GDM1 (cell line): ENCODE data around the gene PLXNA4.

Experiments used
- DNase-seq: peaks from one replicate; lab custom pipeline; 2025; lab: John Stamatoyannopoulos, UW

Gene PLXNA4

DNA sequence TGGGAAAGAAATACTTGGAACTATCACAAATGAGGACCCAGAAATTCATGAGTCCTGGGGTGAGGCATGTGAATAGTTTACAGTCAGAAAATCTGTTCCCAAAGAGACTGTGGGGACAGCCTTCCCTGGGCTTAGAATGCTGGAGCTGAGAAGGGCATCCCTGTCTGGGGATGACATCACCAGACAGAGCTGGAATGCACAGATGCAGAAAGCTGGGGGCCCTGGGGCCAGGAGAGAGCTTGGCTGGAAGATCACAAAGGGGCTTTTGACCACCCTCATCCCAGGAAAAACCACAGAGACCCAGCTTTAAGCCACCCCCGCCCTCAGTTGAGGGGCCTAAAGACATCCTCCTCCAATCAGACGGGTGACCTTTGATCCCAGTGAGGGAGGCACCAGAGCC lies 264.5 kb downstream of the PLXNA4 start:
- no peak for DNase-seq

DNA sequence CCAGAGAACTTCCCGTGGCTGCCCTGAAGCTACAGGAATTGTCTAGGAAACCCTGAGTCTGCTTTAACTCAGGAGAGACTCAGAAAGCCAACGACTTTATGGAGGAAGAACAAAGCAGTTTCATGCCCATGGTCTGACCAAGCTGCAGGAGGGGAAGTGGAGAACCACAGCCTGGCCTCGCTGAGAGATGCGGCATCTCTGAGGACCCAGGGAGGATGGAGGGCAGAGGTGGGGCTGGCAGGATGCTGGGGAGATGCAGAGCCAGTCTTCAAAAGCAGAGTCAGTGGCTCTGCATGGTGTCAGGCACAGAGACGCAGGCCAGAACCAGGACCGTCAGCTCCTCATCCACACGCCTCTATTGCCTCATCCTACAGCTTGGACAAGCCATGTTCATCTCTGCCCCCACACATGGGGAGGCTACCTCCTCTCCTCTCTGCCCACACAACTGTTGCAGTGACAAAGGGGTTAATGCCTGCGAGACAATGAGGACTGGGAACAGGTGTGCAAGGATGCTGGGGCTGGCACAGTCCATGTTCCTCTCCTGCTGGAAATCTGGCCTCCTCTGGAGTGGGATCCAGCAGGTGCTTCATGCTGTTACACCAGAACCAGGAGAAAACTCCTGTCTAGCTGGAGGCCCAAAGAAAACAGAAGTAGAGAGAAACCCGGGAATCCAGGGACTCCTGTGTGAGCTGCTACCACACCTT lies 267.0 kb downstream of the PLXNA4 start:
- DNase-seq: peak; percentile 48

DNA sequence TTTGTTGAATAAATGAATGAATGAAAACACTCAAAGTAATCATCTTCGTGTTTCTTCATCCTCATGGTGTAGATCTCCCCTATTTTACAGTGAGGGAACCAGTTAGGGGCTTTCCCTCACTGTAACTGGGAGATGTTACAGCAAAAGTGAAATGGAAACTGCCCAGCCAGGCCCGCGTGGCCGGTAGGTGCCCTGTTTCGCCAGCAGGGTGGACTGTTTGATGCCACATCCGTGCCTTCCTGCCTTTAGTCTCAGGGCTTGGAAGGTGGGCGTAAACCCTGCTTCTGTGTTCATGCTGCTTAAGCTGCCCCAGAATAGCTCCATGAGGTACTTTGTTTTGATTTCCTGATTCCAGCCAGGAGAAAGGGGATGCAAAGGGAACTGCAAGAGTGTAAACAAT lies 268.8 kb downstream of the PLXNA4 start:
- no peak for DNase-seq

DNA sequence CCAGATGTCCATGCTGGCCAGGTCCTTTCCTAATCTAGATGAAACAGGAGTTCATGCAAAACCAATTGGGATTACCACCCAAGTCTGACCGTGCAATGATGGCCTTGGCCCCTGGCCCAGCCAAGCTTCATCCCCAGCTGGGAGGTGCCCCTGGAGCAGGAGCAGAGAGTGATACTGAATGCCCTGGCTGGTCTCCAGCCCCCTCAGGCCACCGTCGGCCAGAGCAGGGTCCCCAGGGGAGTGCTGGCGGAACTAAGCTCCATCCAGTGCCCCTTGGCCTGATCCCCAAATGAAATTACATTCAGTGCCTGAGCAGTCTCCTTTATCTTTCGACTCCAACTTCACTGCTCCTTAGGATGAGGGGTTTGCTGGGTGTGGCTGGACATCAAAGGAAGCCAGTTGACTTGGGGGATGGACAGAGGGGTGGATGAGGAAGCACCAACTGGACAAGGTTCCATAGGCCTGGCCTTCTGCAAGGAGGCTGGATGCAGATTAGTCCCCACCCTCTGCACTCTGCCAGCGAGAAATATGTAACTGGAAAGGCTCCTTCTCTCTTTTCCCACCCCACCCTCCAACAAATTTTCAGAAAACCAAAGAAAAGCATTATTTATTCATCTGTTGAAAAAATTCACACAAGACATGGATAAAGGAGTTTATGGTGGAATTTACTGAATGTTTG lies 275.5 kb downstream of the PLXNA4 start:
- no peak for DNase-seq

DNA sequence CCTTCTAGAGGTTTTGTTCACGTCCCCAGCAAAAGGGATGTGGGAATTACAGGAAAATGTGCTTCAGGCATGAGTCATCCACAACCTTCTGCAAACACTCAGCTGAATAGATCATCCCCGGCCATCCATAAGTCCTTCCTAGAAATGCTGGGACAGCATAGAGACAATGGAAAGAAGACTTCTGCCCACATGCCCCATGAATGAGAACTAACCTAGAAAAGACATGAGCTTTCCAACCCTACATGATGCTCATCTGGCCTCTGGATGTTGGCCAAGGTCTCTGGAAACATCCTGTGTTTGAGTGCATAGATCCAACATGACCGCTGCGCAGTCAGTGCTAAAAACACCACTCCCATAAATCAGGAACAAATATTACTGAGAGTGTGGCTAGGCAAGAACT lies 277.5 kb downstream of the PLXNA4 start:
- no peak for DNase-seq

DNA sequence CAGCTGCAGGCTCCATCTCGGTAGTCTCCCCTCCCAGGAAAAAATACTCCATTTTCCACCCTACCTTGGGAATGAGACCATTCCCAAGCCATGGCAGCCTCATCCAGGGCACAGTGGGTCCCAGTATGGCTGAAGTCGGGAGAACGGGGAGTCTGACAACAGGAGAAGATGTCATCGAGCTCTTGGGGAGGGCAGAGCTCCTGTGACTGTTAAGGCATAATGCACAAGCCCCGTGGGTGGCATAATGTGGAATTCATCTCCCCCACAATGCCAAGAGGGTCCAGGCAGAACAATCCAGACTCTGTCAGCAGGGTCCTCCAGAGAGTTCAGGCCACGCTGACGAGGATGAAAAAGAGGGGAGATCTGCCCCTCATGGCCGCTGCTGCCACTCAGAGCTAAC lies 279.4 kb downstream of the PLXNA4 start:
- DNase-seq: no peak

DNA sequence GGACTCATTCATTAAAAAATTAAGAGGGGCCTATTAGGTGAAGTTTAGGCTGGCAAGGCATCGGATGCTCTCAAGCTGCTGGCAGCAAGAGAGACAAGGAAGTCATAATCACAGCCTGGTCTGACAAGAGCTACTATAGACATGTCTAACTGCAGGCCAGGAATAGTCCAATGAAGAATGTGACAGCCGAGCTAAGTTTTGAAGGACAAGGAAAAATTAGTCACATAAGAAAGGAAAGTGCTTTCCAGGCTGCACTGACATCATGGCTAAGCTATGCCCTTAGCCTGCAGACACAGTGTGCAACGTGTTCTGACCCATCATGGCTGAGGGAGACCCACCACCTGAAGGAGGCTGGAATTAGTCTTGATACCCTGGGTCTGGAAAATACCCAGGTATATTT lies 281.1 kb downstream of the PLXNA4 start:
- no peak for DNase-seq

DNA sequence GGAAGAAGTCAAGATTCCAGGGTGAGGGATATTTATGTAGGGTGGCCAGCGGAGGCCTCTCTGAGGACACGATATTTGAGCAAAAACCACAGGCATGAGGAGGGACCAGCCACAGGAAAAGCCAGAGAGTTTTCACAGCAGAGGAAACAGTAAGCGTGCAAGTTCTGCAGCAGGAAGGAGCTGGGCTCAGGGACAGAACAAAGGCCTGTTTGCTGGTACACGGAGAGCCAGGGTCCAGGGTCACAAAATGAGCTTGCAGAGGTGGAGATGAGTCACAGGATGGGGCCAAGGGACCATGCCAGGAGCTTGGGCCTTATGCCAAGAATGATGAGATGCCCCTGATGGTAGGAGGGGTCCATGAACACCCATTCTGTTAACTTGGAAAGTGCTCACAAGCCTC lies 283.5 kb downstream of the PLXNA4 start:
- DNase-seq: no peak

DNA sequence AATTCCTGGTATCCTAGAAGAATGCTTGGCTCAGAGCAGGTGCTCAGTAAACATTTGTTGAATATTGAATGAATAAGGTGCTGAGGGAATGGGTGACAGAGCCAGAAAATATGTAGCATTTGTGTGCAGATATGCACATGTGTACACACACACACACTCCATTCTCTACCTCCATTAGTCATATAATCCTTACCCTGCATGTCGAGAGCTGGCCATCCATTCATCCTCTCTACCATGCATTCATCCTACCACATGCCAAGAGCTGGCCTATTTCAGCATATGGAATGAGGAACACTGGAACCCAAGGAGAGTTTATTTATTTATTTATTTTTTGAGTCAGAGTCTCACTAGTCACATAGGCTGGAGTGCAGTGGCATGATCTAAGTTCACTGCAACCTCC lies 284.8 kb downstream of the PLXNA4 start:
- no peak for DNase-seq

DNA sequence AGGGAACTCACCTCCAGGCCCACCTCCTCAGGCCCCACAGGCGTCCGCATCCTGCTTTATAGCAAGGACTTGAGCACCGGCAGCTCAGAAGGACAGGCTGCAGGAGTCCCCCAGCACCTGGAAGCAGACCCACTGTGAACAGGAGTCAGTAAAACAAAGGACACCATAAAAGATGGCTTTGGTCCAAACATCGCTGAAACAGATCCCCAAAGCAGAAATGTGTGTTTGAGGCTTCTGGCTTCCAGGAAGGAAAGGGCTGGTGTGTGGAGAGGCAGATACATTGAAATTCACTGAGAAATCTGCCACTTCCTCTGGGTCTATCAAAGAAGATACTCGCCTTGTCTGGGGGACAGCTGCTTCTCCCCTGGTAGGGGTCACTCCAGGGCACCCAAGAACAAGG lies 286.2 kb downstream of the PLXNA4 start:
- no peak for DNase-seq

DNA sequence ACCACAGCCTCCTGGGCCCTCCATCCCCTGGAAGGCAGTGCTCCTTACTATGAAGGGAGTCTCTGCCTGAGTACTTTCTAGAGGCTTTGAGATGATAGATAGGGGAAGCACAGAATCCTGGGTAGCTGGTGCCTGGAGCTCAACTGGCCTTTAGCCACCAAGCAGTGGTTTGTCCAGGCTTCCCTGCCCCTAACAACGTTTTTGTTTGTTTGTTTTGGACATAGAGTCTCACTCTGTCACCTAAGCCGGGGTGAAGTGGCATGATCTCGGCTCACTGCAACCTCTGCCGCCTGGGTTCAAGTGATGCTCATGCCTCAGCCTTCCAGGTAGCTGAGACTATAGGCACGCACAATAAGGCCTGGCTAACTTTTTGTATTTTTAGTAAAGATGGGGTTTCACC lies 289.4 kb downstream of the PLXNA4 start:
- no peak for DNase-seq

DNA sequence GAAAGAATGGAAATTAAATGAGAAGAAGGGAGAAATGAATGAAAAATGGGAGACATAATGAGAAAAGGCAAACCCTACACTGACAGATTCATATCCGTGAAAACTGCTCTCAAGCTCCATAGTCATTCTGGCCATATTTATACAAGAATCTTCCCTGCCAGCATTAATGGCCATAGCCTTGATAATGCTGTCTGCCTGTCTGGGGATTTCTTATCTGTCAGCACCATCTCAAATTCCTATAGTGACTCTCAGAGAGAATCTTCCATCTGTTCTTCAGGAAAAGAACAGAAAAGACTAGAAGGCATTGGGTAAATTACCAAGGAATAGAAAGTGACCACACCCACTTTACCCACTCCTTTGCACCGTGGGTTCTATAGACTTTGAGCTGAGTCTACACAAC lies 295.9 kb downstream of the PLXNA4 start:
- DNase-seq: no peak

DNA sequence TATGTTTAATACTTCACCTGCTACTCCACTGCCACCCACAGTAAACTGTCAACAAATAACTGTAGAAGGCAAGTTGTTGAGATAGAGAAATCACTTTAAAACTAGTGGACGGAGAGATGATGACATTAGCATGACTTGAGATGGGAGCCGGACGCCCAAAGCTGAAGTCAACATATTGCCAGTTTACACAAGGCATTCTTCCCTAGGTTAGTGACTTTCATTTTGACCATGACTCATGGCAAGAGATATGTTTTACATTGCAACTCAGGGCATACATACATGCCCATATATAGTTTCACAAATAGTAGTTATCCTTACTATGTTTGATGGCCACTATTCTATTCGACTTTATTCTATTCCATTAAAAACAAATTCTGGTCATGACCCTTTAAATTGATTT lies 296.6 kb downstream of the PLXNA4 start:
- no peak for DNase-seq

DNA sequence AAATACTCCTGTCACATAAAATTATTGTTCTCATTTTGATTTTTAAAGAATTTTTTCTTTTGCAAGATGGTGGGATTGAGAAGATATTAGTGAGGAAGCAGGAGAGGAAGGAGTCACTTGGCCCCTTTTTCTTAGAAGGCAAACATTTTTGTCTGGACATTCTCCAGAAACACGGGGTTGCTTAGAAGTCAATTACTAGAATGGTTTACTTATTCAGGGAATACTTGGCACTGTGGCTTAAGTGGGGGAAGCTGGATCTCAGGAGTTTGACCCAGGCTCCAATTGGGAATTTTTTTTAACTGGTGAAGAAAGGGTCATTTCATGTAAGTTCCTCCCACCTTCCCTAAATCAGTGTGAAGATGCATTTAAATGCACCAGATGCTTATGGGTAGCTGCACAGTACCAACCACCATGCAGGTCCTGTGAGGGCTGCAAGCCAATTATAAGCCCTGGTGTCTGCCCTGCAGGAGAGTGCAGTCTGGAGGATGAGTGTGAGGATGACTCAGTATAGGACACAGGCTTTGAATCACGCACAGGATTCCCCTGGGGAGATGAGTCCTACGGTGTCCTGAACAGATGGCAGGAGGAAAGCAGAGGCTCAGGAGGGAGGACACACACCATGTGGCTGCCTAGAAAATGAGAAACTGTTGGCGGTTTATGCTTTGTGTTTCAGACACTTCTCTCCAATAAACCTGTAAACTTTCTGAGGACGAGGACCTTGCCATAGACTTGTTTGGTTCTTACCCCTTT lies 299.1 kb downstream of the PLXNA4 start:
- no peak for DNase-seq

DNA sequence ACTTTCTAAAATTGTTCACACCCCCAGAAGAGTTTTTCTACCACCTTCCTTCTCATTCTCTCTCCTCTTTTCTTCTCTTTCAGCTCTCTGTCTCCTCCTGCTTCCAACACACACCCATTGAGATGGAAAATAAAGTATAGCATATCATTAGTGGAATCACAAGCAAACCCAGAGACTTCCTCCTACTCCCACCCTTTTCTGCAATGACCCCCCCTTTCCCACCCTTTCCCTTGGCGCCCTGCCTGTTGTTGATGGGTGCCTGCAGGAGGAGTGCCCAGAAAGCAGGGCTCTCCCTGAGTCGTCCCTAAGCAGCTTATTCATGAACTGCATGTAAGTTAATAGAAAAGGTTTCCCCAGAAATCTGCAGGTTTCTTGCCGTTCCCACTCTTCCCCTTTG lies 300.0 kb downstream of the PLXNA4 start:
- no peak for DNase-seq

DNA sequence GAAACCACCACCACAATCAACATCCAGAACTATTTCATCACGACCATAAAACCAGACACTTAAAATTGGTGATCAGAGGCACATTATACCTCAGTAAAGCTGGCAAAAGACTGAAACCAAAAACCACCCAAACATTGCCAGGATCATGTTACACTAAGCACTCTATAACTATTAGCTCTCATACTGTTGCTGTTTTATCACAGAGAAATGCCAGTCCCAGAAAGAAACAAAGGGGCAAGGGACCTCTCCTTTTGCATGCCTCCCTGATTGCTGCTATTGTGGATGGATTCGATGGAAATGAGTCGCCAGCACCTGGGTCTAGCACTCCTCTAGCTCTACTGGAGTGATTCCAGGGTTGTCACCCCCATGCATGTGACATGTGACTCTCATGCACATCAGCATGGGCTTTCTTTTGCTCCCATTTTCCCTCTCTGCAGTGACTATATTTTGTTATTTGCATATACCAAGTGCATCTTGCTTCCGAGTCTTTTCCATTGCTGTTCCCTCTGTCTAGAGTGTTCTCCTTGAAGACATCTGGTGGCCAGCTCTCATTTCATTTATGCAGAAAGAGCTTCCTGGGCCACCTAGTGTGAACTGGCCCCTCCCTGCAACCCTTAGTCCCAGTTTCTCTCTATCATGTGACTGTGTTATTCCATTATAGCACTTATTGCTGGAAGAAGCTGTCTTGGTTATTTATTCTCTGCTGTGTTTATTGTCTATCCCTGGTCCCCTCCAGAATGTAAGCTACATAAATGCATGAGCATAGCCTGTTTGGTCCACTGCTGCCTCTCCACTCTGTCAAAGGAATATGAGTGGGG lies 300.6 kb downstream of the PLXNA4 start:
- no peak for DNase-seq

DNA sequence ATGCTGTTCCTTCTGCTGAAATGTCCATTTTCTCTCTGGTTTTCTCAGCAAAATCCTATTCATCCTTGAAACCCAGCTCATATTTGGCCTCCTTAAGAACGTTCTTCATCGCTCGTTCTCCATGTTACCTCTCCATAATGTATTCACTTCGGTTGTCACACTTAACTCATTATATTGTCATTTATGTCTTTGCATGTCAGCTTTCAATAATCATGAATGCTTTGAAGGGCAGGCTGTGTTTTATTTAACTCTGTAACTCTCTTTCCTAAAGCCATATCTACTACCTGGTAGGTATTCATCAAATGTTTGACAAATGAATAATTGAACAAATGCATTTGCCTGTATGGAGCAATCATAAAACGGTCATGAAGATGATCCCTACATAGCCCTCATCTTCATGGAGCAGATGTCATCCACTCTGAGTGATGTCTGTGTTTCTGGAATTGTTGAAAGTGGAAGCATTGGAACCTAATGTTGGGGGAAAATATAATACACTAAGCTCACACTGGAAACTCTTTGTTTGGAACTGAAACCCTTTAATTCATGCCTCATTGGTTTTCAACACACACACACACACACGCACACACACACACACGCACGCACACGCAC lies 303.4 kb downstream of the PLXNA4 start:
- no peak for DNase-seq

DNA sequence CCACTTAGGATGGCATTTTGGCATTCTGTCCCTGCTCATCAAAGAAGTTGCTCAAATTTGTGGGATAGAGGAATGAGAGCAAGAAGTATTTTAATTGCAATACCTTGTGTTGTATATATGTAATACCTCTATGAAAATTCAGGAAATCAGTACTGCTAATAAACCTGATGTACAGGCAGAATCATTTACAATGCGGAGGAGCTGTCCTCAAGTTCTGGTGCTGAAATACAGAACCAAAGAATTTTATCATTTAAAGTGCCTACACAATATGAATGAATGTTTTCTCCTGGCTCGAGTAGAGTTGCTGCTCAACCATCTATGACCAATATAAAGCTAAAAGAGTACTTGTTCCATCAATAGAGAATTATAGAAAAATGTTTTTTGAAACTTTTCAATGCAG lies 305.8 kb downstream of the PLXNA4 start:
- DNase-seq: no peak

DNA sequence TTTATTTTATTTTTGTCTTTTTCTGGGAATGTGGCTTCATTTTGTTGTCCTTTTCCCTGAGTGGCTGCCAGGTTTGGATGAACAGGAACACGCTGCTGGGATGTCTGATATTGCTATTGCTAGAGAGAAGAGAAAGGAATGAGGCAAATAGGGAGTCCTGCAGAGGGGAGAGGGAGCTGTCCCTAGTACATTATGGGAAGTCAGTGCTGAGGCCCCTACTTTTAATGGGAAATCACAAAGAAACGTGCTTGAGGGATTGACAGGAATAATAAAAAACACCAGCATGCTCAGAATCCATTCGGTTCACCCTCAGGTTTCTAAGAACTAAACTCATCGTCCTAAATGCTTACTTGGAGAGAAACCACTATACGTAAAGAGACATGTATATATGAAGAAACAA lies 306.6 kb downstream of the PLXNA4 start:
- DNase-seq: no peak

DNA sequence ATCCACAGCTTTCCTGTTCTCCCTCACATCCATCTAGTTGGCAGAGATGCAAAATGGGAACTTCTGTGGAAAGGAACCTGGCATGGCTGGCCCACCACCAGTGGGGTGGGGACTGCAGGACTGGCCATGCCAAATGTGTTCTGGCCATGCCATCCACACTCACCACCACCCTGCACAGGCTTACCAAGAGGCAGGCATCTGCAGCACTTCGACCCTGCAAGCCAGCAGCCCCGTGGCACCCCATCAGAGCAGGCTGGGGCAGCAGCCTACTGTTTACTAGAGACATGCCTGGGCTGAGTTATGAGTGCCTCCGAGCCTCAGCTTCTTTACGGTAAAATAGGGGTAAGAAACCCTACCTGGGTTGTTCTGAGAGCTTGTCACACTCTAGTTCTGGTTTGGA lies 313.1 kb downstream of the PLXNA4 start:
- no peak for DNase-seq

DNA sequence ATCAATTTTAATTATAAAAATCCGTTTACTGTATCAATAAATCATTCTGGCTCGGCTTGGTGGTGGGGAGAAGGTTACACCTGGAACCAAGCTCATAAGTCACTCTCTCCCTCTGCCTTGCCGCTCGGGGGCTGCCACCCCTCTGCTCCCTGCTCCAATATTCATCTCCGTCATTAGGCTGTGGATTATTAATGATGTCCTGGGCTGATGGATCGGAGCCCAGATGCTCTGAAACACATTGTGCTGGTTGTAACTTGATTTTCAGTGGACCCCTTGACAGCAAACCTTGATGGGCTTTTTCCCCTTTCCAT lies 314.2 kb downstream of the PLXNA4 start:
- DNase-seq: no peak
